Activated naive CD8-positive, alpha-beta T cell treated with anti-CD3 and anti-CD28 coated beads, Interleukin-2, amount 50 U/mL, for 24 hours (primary cell): ENCODE data around the gene POLRMT.

Experiments
- ATAC-seq: fragments of 150-1000 bp; cut with Tn5 transposase; one replicate; pipeline ENCODE4 v1.10.0; 2021
- DNase-seq: peaks from one replicate; pipeline ENCODE4 v3.0.0; 2021
- H3K27ac Mint-ChIP-seq: one replicate; pipeline ENCODE4 v1.8.0; 2021; ENCODE audit warnings: mild to moderate bottlenecking, mixed read lengths
- H3K27me3 Mint-ChIP-seq: one replicate; pipeline ENCODE4 v1.8.0; 2021; ENCODE audit warnings: mixed read lengths
- H3K36me3 Mint-ChIP-seq: one replicate; pipeline ENCODE4 v1.8.0; 2021; ENCODE audit warnings: low read depth, mixed read lengths
- H3K4me1 Mint-ChIP-seq: one replicate; pipeline ENCODE4 v1.8.0; 2021; ENCODE audit warnings: mixed read lengths
- H3K4me3 Mint-ChIP-seq: one replicate; pipeline ENCODE4 v1.8.0; 2021; ENCODE audit warnings: mild to moderate bottlenecking, moderate library complexity, mixed read lengths
- H3K9me3 Mint-ChIP-seq: one replicate; pipeline ENCODE4 v1.8.0; 2021; ENCODE audit warnings: mixed read lengths

The POLRMT gene

DNA sequence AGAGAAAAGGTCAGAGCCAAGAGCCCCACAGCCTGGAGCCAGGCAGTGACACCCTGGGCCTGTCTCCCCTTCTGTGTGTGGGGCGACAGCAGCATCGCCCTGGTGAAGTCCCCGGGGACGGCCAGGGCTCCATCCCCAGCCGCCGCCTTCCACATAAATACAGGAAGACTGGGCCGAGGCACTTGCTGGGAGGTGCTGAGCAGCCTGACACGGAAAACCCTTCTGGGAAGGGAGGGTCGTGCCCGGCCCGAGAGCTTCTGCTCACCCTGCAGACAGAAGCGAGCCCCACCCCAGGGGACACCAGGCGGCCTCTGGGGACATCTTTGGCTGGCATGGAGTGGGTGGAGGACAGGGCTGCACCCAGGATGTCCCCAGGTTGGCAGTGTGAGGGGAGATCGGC lies 11.5 kb upstream of the POLRMT start:
- H3K36me3 Mint-ChIP-seq: peaks cover 10% of the 10 kb centered on the region
- H3K27me3 Mint-ChIP-seq: no peaks in the 10 kb centered on the region
- DNase-seq: no peak
- H3K4me3 Mint-ChIP-seq: no peak overlapping the region
- H3K9me3 Mint-ChIP-seq: no peaks in the 10 kb centered on the region
- no peaks in the 10 kb centered on the region for H3K4me1 Mint-ChIP-seq
- no peak overlapping the region for H3K27ac Mint-ChIP-seq
- ATAC-seq: no peak

DNA sequence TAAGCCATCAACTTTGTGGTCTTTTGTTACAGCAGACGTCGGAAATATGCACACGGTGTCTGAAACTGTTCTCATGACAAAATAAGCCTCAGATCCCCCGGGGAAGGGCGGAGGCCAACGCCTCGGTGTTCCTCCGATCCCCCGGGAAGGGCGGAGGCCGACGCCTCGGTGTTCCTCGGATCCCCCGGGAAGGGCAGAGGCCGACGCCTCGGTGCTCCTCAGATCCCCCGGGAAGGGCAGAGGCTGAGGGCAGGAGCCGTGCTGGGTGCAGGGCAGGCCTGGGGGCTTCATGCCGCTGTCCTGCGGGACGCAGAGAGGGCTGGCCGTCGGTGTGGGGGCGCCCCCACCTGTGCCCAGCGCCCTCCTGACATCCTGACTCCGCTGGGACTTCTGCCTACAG lies 11.0 kb upstream of the POLRMT start:
- DNase-seq (no peak), ATAC-seq (no peak)
- H3K4me3 Mint-ChIP-seq: no peak overlapping the region
- peaks cover 10% of the 10 kb centered on the region for H3K36me3 Mint-ChIP-seq
- H3K4me1 Mint-ChIP-seq: peaks cover 2% of the 10 kb centered on the region
- no peak overlapping the region for H3K27ac Mint-ChIP-seq
- H3K27me3 Mint-ChIP-seq: peaks cover under 1% of the 10 kb centered on the region
- no peaks in the 10 kb centered on the region for H3K9me3 Mint-ChIP-seq

DNA sequence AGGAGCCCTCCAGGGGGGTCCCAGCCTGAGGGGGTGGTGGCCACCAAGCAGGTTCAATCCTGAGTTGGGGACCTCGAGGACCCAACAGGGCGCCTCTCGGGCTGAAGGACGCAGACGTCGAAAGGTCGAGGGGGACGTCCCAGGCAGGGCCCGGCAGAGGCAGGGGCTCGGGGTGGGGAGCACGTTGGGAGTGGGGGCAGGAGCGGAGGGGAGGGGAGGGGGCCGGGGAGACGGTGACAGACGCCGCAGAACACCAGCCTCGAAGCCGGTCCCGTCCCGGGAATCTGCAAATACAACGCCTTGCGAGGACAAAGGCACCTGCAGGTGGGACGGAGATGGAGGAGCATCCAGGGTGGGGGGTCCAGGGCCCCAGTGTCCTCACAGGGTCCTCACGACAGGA lies 10.4 kb upstream of the POLRMT start:
- ATAC-seq (no peak), DNase-seq (no peak)
- H3K4me3 Mint-ChIP-seq: no peak overlapping the region
- no peaks in the 10 kb centered on the region for H3K9me3 Mint-ChIP-seq
- H3K27me3 Mint-ChIP-seq: peaks cover 2% of the 10 kb centered on the region
- H3K4me1 Mint-ChIP-seq: peaks cover 6% of the 10 kb centered on the region
- H3K27ac Mint-ChIP-seq: no peak overlapping the region
- H3K36me3 Mint-ChIP-seq: peaks cover 10% of the 10 kb centered on the region

DNA sequence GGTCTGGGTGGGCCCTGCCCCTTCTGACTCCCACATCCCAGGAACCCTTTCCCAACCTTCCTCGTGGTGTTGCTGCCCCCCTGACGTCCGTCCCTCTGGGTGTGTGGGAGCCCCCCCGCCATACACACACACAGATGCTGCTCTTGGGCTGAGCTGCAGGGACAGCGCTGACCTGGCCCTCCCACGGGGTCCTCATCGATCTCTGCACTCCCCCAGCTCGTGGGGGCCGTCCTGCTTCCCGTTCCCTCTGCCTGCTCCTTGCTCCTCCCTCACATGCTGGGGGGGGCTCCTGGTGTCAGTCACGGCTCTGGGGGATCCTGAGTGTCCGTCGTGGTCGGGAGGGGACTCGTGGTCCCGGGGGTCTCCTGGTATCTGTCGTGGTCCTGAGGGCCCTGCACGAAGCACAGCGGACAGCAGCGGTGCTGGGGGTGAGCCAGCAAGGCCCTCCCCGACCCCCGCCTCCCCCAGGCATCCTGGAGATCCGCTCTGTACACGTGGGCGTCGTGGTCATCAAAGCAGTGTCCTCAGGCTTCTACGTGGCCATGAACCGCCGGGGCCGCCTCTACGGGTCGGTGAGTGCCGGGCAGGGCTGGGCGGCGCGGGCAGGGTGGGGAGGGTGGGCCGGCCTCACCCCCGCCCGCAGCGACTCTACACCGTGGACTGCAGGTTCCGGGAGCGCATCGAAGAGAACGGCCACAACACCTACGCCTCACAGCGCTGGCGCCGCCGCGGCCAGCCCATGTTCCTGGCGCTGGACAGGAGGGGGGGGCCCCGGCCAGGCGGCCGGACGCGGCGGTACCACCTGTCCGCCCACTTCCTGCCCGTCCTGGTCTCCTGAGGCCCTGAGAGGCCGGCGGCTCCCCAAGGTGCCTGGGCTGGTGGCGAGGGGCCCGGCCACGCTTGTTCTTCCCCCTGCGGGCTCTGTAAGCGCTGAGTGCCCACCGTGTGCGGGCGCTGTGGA lies 9.7 kb upstream of the POLRMT start:
- DNase-seq: no peak
- H3K4me3 Mint-ChIP-seq: no peak overlapping the region
- H3K36me3 Mint-ChIP-seq: peaks cover 7% of the 10 kb centered on the region
- ATAC-seq: no peak
- H3K9me3 Mint-ChIP-seq: no peaks in the 10 kb centered on the region
- peaks cover 6% of the 10 kb centered on the region for H3K4me1 Mint-ChIP-seq
- no peak overlapping the region for H3K27ac Mint-ChIP-seq
- H3K27me3 Mint-ChIP-seq: peaks cover 2% of the 10 kb centered on the region

- H3K27me3 Mint-ChIP-seq: peaks cover 2% of the 10 kb centered on the region
- H3K9me3 Mint-ChIP-seq: no peaks in the 10 kb centered on the region
- H3K36me3 Mint-ChIP-seq: peaks cover 6% of the 10 kb centered on the region
- H3K4me1 Mint-ChIP-seq: peaks cover 9% of the 10 kb centered on the region
- peak overlapping the region; percentile 35 for H3K27ac Mint-ChIP-seq
- DNase-seq: no peak
- no peak for ATAC-seq
- H3K4me3 Mint-ChIP-seq: no peak overlapping the region
These were observed 8.4 kb upstream of the POLRMT start for GRCh38 chr19:641702-642101.

DNA sequence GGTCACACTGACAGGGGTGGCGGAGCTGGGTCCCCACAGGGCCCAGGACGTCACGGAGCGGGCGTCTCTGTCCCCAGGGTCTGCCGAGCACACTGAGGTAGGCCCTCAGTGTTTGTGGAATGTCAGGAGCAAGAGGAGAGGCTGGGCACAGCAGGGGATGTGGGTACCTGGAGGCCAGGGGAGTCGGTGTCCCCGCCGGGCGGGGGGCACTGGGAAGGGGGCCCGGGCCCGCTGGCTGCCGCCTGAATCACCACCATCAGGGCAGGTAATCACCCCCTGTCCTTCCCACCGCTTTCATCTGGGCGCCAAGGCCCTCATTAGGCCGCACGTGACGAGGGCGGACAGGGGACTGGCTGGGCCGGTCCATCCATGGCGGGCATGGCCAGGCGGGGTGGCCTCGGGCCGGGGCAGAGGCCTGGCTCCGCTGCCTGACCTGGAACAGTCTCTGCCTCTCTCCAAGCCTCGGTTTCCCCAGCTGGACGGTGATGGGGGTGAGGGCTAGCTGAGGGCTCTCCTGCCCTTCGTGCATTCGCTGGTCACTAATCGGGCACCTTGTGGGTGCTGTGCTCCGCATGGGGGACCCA lies 7.4 kb upstream of the POLRMT start:
- H3K9me3 Mint-ChIP-seq: no peaks in the 10 kb centered on the region

DNA sequence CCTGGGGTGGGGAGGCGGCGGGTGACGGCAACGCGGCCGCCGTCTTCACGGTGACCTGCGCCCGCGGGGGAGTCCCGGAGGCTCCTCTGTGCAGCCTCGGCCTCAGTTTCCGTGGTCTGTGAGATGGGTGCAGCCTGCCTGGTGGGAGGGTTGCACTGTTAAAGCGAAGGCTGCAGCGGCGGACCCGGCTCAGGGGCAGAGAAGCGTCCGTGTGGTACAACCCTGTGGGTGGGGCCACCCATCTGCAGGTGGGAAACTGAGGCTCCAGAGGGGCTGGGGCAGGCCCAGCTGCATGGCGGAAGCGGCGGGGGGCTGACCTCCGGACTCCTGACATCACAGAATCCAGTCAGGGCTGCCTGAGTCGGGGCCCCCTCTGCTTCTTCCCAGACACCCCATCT lies 6.8 kb upstream of the POLRMT start:
- peak; percentile 1 for ATAC-seq
- DNase-seq: no peak
- H3K4me3 Mint-ChIP-seq: no peak overlapping the region

More for the DNA sequence above, 7.4 kb upstream of the POLRMT start:
- ATAC-seq (no peak), DNase-seq (no peak)
- peaks cover 2% of the 10 kb centered on the region for H3K27me3 Mint-ChIP-seq
- no peak overlapping the region for H3K4me3 Mint-ChIP-seq
- no peak overlapping the region for H3K27ac Mint-ChIP-seq
- H3K4me1 Mint-ChIP-seq: peaks cover 9% of the 10 kb centered on the region
- peaks cover 2% of the 10 kb centered on the region for H3K36me3 Mint-ChIP-seq

DNA sequence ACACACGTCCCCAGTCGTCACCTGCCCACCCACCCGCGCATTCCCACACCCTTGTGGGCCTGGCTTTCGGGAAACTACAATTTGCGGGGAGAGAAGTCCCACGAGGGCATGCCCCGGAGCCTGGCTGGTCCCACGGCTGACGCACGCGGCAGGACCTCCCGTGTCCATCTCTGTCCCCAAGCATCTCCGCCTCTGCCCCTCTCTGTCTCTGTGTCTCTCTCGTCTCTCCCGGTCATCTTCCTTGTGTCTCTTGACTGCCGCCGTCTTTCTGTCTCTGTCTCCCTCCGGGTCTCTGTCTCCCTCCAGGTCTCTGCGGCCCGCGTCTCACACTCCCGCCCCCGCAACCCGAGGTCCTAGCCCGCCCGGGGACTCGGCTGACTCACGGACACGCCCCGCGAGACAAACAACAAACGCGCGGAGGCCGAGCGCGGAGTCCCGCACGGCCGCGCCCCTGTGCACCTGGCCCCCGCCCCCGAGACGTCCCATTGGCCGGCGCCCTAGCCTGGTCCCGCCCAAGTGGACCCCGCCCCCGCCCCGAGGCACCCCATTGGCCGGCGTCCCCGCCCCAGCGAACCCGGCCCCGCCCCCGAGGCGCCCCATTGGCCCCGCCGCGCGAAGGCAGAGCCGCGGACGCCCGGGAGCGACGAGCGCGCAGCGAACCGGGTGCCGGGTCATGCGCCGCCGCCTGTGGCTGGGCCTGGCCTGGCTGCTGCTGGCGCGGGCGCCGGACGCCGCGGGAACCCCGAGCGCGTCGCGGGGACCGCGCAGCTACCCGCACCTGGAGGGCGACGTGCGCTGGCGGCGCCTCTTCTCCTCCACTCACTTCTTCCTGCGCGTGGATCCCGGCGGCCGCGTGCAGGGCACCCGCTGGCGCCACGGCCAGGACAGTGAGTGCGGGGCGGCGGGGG lies 6.2 kb upstream of the POLRMT start, which contains the start of gene FGF22:
FGF22 (plus strand) TSS at position 627 of the 908 bp plus-strand sequence; CDS start at position 674, 47 bp downstream.
- Mint-ChIP-seq H3K9me3 (no peaks in the 10 kb centered on the region), H3K36me3 (no peaks in the 10 kb centered on the region), H3K4me1 (peaks cover 9% of the 10 kb centered on the region), H3K4me3 (peak within 1 kb of the TSS; percentile 79), H3K27ac (peak within 1 kb of the TSS; percentile 83), H3K27me3 (peaks cover 2% of the 10 kb centered on the region)
- DNase-seq (peak; percentile 95), ATAC-seq (peak; percentile 89)

More for the DNA sequence above, 6.8 kb upstream of the POLRMT start:
- H3K4me1 Mint-ChIP-seq: peaks cover 9% of the 10 kb centered on the region
- no peak overlapping the region for H3K27ac Mint-ChIP-seq
- H3K36me3 Mint-ChIP-seq: peaks cover 2% of the 10 kb centered on the region
- peaks cover 2% of the 10 kb centered on the region for H3K27me3 Mint-ChIP-seq
- no peaks in the 10 kb centered on the region for H3K9me3 Mint-ChIP-seq

- peak overlapping the region; percentile 79 for H3K4me3 Mint-ChIP-seq
- H3K27ac Mint-ChIP-seq: no peak overlapping the region
- no peaks in the 10 kb centered on the region for H3K9me3 Mint-ChIP-seq
- ATAC-seq (no peak), DNase-seq (no peak)
- H3K27me3 Mint-ChIP-seq: peaks cover 2% of the 10 kb centered on the region
- H3K4me1 Mint-ChIP-seq: peaks cover 14% of the 10 kb centered on the region
- no peaks in the 10 kb centered on the region for H3K36me3 Mint-ChIP-seq
These were observed 5.5 kb upstream of the POLRMT start for GRCh38 chr19:638906-639252.

DNA sequence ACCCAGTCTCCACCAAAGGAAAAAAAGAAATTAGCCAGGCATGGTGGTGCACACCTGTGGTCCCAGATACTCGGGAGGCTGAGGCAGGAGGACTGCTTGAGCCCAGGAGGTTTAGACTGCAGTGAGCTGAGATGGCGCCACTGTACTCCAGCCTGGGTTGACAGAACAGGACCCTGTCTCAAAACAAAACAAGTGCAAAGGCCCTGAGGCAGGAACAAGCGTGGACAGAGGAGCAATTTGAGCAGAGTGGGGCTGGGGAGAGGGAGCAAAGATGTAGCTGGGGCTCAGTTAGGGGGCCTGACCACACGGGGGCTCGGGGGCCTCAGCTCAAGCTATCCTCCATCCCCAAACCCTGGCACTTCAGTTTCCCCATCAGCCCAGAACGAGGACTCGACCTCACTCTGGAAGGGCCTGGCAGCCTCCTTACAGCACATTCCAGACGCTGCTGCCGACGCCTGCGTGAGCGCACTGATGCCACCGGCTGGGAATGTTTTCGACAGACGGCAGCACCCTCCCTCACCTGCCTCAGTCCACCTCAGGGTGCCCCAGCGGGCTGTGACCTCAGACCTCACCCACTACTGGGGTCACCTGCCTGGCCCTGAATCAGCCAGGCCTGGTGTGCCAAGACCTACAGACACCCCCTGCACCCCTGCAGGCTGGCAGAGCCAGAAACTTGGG lies 1.8 kb upstream of the POLRMT start:
- no peak for ATAC-seq
- Mint-ChIP-seq H3K36me3 (peaks cover 11% of the 10 kb centered on the region), H3K9me3 (no peaks in the 10 kb centered on the region), H3K4me3 (no peak overlapping the region), H3K27ac (no peak overlapping the region), H3K27me3 (peaks cover 4% of the 10 kb centered on the region), H3K4me1 (peaks cover 42% of the 10 kb centered on the region)
- DNase-seq: no peak

GRCh38 chr19:633786-634639 lies 676 bp upstream of the POLRMT start:
- H3K36me3 Mint-ChIP-seq: peaks cover 16% of the 10 kb centered on the region
- H3K27ac Mint-ChIP-seq: peak overlapping the region; percentile 95
- H3K27me3 Mint-ChIP-seq: peaks cover 2% of the 10 kb centered on the region
- peak overlapping the region; percentile 98 for H3K4me3 Mint-ChIP-seq
- H3K4me1 Mint-ChIP-seq: peaks cover 38% of the 10 kb centered on the region
- no peaks in the 10 kb centered on the region for H3K9me3 Mint-ChIP-seq
- no peak for DNase-seq
- no peak for ATAC-seq

DNA sequence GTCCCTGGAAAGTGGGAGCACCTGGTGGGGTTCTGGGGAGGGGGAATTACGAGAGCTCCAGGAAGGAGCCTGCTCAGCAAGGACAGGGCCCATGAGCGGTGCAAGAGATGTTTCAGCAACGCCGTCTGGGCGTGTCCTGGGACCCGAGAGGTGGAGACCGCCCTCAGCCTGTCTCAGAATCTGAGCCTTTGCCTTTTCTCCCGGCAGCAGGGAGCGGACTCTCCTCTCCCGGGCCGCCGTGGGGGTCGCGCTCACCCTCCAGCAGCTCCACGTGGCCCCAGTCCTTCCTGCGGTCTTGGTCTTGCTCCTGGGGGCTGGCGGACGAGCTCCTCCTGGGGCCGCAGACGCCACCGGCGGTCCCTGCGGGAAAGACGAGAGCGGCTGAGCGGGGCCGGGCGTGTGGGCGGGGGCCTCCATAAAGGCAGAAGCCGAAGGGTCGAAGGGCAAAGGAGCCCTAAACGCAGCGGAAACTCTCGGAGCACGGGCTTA lies 714 bp downstream of the POLRMT start:
- Mint-ChIP-seq H3K4me1 (peaks cover 39% of the 10 kb centered on the region), H3K36me3 (peaks cover 24% of the 10 kb centered on the region), H3K27ac (peak overlapping the region; percentile 95), H3K9me3 (no peaks in the 10 kb centered on the region), H3K4me3 (peak overlapping the region; percentile 98), H3K27me3 (peaks cover 2% of the 10 kb centered on the region)
- ATAC-seq: peak; percentile 53
- DNase-seq: peak; percentile 68
